ENCODE results near the gene FZR1.
"Not testable (repeated sequence)": the region's sequence is repeated elsewhere in the genome, so short reads cannot be mapped to it uniquely, and the experiment has no call there.

Gene FZR1

DNA sequence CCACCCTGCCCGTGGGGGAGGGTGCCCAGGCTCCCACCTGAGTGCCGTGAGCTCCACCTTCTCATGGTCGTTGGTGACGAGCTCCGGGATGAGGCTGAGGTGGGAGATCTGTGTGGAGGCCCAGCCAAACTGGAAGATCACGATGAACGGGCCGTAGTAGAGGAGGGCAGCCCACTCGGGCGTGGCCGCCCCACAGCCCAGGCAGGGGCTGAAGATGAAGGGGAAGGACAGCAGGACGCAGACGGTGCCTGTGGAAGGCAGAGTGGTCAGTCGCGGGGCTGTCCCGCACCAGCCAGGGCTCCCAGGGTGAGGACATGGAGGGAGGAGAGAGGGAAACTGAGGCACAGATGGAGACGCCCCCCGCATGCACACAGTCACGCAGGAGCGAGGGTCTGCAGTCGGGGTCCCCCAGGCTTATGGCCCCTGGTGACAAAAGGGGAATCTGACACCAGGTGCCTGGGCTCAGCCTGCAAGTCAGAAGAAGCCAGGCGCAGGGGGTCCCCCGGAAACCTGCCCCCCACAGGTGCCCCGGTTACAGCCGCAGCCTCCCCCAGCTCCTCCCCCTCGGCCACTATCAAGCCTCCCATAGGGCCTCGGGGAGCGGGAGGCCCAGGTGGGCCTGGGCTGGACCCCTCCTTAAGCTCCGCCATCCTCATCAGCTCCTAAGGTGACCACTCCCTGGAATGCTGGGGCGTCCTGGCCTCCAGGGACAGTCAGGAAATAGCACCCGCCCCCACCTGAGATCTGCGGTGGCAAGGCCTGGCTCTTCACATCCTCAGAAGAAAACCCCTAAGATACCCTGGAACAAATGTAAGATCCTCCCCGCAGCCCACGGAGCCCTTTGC, 45.1 kb downstream of the FZR1 start:
- no peak for DNase-seq

DNA sequence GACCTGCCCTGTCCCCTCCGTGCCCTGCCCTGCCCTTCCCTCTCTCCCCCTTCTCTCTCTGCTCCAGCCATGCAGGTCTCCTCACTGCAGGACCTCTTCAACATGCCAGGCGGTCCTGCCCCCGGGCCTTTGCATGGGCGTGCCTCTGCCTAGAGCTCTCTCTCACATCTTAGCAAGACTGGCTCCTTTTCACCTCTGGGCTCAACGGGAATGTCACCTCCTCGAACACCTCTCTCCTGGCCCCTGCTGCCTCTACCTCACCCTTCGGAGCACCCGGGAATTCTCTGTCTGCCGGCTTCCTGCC, 45.6 kb downstream of the FZR1 start:
- DNase-seq, result no peak

DNA sequence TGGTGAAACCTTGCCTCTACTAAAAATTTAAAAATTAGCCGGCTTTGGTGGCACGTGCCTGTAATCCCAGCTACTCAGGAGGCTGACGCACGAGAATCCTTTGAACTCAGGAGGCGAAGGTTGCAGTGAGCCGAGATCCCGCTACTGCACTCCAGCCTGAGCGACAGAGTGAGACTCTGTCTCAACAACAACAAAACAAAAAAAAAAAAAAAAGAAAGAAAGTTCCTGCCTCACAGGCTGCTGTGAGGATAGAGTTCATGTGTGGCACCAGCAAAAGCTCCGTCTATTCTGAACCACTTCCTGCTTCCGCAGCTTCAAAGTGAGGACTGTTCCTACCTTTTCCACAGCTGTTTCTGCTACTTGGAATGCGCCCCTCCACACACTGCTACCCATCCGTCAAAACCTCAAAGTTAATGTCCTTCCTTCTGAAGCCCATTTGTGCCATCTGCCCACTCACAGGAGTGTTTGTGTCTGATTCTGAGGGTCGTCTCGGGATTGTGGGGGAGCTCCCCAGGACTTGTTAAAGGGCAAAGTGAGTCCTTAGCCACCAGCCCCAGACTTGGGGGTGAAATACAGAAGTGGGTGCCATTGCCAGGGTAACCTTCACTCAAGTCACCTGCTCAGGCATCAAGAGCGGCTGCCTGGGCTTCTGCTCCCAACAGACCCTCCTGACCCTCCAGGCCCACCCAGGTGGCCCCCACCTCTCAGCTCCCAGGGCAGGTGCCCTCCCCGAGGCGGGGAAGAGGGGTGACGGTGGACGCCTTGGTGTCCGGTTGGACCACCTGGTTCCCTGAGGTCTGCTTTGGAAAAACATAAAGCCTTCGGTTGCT, 48.4 kb downstream of the FZR1 start:
- DNase-seq, result peak in 1 of 2 experiments; percentile 8

DNA sequence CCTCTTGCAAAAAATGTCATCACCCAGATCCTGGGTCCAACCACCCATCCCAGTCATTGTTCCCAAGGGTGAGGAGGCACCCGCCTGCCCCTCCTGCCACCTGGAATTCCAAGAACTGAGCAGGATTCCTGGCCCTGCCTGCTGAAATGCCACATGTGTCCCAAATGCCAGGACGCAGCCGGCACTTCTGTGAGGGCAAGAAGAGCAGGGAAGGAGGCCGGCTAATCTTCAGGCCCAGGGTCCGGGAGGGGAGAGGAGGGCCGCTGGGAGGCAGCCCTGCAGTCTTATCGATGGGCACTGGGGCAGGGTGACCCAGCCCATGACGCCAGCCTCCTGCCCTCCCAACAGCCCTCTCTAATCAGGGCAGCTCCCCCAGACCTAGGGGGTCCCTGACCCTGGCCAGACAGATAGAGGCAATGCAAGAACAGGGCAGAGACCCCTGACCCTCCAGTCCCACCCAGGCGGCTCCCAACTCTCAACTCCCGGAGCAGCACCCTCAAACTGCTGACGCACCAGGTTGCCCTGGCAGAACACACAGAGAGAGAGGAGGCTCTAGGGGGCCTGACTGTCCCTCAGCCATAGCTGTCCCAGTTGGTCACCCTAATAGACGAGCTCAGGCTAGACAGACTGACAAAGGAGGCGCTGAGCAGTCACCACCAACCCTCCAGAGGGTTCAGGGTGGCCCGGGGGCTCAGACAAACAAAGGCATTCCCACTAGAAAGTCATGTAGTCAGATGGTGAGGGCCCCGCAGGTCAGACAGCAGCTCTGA, 49.7 kb downstream of the FZR1 start:
- no peak for DNase-seq

DNA sequence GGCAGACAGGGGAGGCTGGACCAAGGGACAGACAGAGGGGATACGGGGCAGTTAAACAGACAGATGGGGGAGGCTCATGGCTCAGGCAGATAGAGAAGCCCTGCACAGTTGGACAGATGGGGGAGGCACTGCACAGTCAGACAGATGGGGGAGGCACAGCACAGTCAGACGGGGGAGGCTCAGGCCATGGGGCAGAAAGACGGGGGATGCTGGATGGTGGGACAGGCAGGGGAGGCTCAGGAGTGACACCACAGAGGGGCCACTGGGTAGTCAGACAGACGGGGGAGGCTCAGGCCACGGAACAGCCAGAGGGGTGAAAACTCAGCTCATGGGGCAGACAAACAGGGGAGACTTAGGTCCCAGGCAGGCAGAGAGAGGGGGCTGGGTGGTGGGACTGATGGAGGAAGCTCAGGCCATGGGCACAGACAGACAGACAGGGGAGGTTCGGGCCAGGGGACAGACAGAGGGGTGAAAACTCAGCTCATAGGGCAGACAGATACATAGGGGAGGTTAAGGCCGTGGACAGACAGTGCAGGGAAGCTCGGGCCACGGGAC, 50.4 kb downstream of the FZR1 start:
- no peak for DNase-seq

DNA sequence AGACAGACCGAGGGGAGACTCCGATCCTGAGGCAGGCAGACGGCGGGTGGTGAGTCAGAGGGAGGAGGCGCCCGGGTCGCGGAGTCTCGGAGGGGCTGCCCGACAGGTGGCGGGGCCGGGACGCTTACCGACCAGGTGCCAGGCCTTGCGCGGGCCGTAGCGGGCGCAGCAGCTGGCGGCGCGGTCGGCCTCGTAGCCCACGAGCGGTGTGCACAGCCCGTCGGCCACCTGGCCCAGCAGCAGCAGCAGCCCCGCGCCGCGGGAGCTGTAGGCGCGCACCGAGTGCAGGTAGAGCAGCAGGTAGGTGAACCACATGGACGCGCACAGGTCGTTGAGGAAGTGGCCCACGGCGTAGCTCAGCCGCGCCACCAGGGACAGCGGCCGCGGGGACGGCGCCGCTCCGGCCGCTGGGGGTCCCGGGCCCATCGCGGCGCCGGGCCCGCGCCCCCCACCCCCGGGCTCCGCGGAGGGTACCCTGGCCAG, 50.9 kb downstream of the FZR1 start:
- DNase-seq, result peak; percentile 67 to 76

DNA sequence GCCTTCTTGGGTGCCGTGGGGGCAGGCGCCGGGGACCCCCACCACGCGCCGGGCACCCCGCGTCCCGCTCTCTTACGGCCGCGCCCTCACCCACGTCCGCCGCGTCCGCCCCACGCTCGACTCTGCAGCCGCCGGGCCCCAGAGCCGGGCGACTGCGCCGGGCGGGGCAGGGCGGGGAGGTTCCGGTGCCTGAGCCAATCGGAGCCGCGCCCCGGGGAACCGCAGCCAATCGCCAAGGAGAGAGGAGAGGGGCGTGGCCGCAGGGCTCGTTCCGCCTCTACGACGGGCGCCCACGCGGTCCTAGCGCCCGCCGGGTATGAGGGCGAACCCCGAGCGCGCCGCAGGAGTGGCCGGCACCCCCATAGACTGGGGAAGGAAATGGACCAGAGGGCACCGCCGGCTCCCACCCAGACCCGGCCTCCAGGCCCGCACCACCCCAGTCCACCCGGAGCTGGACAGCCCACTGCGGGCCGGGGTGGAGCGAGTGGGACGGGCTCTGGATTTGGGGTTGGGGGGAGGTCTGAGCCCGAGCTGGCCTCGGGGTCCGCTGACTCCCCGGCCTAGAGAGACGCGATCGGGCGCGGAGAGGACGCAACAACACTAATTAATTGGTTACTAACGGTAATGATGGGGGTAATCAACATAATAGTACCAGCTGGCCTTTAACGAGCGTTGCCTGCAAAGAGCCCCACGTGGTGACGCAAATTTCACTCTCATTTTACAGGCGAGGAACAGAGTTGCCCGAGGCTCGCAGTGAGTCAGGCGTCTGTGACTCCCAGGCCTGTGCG, 51.5 kb downstream of the FZR1 start, which contains the start of gene MFSD12:
Gene MFSD12, minus strand, starts transcription at position 126 of the 788 bp plus-strand sequence. CDS start 183 bp downstream, outside the sequence.
- peak; percentile 95 to 97 for DNase-seq

DNA sequence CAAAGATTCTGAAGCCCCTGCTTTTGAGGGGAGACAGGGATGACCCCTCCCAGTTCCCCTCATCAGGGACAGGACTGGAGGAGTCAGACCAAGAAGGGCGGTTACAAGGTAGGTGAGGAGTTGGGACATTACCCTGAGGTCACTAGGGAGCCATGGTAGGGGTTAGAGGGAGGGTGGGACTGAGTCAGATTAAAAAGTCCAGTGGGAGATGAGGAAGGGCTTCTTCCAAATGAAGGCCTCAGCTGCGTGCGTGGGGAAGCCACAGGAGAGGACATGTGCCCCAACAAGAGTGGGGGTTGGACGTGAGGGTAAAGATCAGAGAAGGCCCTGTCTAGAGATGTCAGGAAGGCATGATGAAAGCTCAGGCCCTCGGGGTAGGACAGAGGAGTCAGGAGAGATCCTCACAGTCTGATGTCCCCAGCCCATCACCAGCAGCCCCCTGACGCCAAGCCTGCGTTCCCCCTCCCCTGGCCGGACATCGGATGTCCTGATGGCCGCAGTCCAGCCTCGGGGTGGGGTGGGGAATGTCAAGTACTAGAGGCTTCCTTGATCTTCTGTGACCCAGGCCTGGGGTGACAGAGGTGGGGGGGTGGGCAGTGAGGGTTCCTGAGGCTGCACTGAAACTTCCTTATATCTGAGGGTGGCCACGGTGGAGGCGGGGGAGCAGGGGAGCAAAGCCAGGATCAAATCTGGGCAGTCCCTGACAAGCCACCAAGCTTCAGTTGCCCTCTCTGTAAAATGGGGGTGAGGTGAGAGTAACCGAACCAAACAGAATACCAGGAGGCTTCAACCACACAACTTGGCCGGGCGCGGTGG, 57.8 kb downstream of the FZR1 start:
- DNase-seq, result no peak

DNA sequence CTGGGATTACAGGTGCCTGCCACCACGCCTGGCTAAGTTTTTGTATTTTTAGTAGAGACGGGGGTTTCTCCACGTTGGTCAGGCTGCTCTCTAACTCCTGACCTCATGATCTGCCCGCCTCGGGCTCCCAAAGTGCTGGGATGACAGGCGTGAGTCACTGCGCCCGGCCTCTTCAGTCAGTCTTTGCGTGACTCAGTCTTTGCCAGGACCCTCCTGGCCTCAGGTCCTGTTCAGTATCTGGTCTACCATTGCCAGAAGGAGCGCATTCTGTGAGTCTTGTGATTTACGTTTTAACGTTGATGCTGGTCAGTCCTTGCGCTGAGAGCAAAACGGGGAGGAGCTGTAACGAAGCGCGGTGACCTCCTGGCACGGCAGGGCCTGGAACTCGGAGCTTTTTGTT, 59.0 kb downstream of the FZR1 start:
- no peak for DNase-seq

DNA sequence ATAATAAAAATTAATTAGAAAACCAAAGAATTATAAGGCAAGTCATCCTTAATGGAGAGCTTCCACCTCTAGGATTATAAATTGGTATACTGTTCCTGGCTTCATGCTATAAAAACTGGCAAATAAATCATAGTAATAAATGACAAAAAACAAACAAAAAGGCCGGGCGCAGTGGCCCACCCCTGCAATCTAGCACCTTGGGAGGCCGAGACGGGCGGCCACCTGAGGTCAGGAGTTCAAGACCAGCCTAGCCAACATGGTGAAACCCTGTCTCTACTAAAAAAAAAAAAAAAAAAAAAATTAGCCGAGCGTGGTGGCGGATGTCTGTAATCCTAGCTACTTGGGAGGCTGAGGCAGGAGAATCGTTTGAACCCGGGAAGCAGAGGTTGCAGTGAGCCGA, 63.9 kb downstream of the FZR1 start:
- DNase-seq, result not testable (repeated sequence)

DNA sequence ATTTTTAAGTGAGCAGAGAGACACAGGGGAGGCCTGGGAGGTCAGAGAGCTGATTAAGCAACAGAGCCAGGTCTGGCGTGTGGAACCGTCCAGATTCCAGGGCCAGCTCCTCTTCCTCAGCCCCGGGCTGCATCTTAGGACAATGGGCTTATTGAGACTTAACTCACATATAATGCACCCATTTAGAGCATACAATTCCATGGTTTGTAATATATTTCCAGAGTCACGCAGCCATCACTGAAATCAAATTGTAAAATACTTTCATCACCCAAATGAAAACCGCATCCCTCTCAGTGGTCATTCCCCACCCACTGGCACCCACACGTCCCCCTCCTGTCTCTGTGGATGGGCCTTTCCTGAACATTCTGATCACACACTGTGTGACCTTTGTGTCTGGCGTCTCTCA, 64.5 kb downstream of the FZR1 start:
- no peak for DNase-seq

DNA sequence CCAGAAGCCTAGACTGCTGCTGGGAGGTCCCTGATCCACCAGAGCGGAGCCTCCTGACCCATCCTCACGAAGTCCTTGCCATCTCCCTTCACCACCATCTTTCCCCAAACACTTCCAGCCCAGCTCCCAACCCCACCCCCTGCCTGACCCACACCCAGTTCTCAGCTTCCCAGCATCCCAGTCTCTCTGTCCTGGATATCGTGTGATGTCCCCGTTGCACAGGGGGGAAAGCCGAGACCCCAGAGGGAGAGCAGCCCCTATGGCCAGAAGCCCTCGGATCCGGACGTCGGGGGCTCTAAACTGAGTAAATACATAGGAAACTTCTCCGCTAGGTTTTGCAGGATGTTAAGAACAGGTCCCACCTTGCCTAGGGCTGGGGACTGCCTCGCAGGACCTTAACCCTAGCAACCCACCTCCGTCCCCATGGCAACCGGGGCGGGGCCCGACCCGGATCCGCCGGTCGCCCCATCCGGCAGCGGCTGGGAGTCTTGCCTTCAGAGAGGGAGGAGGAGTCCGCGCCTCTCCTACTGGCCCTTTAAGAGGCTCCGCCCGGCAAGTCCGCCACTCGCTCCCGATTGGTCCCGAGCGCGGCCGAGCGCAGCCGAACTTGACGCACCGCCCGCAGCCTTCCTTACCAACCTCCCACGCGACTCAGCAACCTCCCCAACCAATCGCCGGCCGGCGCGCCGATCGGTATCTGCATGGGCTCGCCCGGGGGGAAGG, 66.2 kb downstream of the FZR1 start:
- DNase-seq, result peak; percentile 99 to 100

DNA sequence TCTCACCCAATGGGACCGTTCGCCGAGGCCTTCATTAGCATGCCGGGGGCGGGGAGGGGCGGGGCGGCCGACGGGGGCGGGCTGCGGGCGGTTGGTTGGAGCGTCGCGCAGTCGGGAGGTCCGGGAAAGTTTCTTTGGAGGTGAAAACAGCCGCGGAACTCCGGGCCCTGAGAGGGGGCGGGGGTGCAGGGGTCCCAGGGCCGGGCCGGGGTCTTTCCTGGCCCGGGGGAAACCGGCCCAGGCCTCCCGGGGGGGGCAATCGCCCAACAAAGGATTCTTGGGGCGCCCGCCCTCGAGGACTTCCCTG, 66.7 kb downstream of the FZR1 start, which contains the start of gene HMG20B:
Gene HMG20B, plus strand, starts transcription at position 90 of the 307 bp plus-strand sequence. CDS start 366 bp downstream, outside the sequence.
- no peak for DNase-seq

DNA sequence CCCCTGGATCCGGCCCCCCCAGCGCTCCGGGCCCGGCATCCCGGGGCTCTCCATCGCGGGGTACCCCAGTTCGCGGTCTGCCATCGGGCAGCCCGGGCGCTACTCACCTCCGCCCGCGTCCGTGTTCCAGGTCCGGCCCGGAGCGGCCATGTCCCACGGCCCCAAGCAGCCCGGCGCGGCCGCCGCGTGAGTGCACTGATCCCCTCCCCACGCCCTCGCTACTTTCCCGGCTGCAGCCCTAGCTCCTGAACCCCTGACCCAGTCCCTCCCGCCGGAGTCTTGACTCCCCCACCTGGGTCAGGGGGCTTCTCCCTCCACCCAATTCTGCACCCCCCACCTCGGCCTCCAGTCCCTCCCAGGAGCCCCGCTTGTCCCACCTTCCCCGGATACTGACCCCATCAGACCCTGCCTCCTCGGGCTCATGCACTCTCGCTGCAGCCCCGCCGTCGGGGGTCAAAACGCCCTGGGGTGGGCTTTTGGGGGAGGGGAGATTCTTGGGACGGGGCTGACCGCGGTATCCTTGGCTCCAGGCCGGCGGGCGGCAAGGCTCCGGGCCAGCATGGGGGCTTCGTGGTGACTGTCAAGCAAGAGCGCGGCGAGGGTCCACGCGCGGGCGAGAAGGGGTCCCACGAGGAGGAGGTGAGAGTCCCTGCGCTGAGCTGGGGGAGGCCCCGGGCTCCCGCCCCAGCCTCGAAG, 67.2 kb downstream of the FZR1 start:
- peak in 1 of 2 experiments; percentile 8 for DNase-seq

DNA sequence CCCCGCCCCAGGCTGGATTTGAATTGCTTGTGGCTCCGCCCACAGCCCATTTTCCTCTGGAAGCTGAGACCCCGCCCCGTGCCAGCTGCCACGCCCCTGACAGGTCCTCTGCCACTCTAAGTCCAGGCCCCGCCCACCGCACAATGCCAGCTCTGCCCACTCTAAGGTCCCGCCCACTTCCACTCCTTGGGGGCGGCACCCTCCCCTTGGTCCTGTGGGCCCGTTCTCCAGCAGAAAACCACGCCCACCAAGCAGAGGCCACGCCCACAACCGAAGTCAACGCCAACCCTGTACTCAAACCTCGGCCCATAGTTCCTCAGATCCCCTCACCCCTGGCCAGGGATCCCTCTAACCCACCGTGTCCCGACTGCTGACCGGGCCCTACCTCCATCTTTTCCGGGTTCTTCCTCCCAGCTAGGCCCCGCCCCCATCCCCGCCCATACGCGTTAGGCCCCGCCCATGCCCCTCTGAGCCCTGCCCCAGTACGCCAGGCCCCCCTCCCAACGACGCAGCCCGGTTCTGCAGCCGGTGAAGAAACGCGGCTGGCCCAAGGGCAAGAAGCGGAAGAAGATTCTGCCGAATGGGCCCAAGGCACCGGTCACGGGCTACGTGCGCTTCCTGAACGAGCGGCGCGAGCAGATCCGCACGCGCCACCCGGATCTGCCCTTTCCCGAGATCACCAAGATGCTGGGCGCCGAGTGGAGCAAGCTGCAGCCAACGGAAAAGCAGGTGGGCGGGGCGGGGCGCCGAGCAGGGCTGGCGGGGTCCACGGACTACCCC, 67.9 kb downstream of the FZR1 start:
- DNase-seq, result peak; percentile 72 to 79

DNA sequence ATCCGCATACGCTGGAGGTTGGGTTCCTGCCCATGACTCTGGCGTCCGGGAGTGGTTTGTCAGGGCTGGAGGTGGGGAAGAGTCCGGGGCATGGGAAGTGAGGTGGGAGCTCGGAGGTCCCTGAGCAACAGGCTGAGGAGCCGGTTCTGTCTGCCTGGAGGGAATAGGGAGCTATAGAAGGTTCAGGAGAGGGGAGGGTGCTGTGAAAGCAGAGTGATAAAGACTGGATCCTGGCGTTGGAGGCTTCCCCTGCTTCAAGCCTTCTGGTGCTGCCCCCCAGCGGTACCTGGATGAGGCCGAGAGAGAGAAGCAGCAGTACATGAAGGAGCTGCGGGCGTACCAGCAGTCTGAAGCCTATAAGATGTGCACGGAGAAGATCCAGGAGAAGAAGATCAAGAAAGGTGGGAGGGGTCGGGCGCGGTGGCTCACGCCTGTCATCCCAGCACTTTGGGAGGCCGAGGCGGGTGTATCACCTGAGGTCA, 69.2 kb downstream of the FZR1 start:
- DNase-seq, result no peak

DNA sequence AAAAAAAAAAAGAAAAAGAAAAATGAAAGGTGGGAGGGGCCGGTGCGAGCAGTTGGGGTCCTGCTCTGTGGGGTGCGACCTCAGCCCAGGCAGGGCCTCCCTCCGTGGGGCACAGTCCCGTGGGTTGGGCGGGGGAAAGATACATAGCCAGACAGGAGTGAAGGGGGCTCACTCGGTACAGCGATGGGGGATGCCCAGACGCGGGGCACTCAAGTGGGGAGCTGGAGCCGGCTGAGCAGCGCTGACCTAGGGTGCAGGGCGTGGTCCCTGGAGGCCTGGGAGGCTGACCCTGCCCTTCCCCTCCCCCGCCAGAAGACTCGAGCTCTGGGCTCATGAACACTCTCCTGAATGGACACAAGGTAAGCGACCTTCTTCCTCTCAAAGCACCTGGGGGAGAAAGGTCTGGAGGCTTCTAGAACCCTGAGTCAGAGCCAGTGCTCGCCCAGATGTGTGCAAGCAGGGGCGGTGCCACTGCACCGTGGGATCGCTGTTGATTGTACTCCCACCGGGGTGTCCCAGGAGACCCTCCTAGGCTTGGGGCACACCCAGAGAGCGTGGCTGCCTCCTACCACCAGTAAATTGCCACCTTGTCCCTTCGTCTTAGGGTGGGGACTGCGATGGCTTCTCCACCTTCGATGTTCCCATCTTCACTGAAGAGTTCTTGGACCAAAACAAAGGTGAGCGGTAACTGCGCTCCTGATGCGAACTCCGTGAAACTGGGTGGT, 70.0 kb downstream of the FZR1 start:
- DNase-seq, result no peak
